Natural killer cell (primary cell): ENCODE measurements around the gene LGI4. TPM values are rescaled to one million over a fixed set of nuclear protein-coding genes. Genes with fewer than 3 reads are reported as not detected.
A peak's percentile ranks its signal among the peaks of the same experiment; 100 is the strongest.
"Not testable (repeated sequence)": the region's sequence is repeated elsewhere in the genome, so short reads cannot be mapped to it uniquely, and the experiment has no call there.

ENCODE experiments used
- ATAC-seq, 3 donors: fragments of 150-1000 bp in 2 of 3; fragments of 200-7000 bp in 1 of 3; cut with Tn5 transposase; 1 replicate in 1 of 3; 2 replicates in 2 of 3; pipeline ENCODE4 v1.10.0; 2021; ENCODE audit warnings: mild to moderate bottlenecking in 2 of 3, moderate library complexity in 2 of 3
- DNase-seq, 2 donors: peaks; one replicate each; pipeline versions ENCODE4 v3.0.0 to v3.0.0-alpha.2; 2013 to 2021; ENCODE audit warnings: mixed read lengths in 1 of 2
- H3K27ac ChIP-seq: one replicate; pipeline ENCODE4 v1.5.1; 2013; ENCODE audit warnings: mild to moderate bottlenecking, low read length
- H3K27me3 ChIP-seq: one replicate; pipeline ENCODE4 v1.6.1; 2013; ENCODE audit warnings: low read length; ENCODE audit not compliant: control insufficient read depth, insufficient read depth
- H3K36me3 ChIP-seq: one replicate; pipeline ENCODE4 v1.6.1; 2013; ENCODE audit warnings: low read length; ENCODE audit not compliant: control insufficient read depth, insufficient read depth
- H3K4me1 ChIP-seq: one replicate; pipeline ENCODE4 v1.6.1; 2013; ENCODE audit warnings: low read length; ENCODE audit not compliant: control insufficient read depth, insufficient read depth
- H3K4me3 ChIP-seq: one replicate; pipeline ENCODE4 v1.5.1; 2013; ENCODE audit warnings: low read length
- H3K9me3 ChIP-seq: one replicate; pipeline ENCODE4 v1.6.1; 2013; ENCODE audit warnings: low read length; ENCODE audit not compliant: control insufficient read depth, insufficient read depth
- H3K27ac Mint-ChIP-seq, 2 donors: one replicate each; pipeline ENCODE4 v1.8.0; 2022; ENCODE audit warnings: mild to moderate bottlenecking in 2 of 2, mixed read lengths in 2 of 2, moderate library complexity in 1 of 2
- H3K27me3 Mint-ChIP-seq, 2 donors: one replicate each; pipeline ENCODE4 v1.8.0; 2022; ENCODE audit warnings: low read depth in 2 of 2, mixed read lengths in 2 of 2
- H3K36me3 Mint-ChIP-seq: one replicate; pipeline ENCODE4 v1.8.0; 2022; ENCODE audit warnings: mixed read lengths
- H3K4me1 Mint-ChIP-seq, 2 donors: one replicate each; pipeline ENCODE4 v1.8.0; 2022; ENCODE audit warnings: mixed read lengths in 2 of 2
- H3K4me3 Mint-ChIP-seq: one replicate; pipeline ENCODE4 v1.8.0; 2022; ENCODE audit warnings: mild to moderate bottlenecking, moderate library complexity, mixed read lengths
- H3K9me3 Mint-ChIP-seq, 2 donors: one replicate each; pipeline ENCODE4 v1.8.0; 2022; ENCODE audit warnings: mixed read lengths in 2 of 2
- WGBS: methylation state at CpG from one replicate; pipeline ENCODE4 v1.1.7; 2013; ENCODE audit warnings: missing lambda C conversion rate; ENCODE audit not compliant: insufficient coverage; 5-methylcytosine and 5-hydroxymethylcytosine counted together
- intact Hi-C: fragments of 100-400 bp; cut with micrococcal nuclease; formaldehyde crosslinking; loops from one replicate; pipeline ENCODE4 v1.14.2; 2022
- total RNA-seq, 4 donors: library from RNA; stranded (reverse); fragments of 120-200 nt in 1 of 4; gene quantifications; one replicate each; pipeline versions ENCODE4 v1.2.3 to v1.2.4, GENCODE V29; 2013 to 2022
- TF ChIP-seq, protein P1 (sequence below): fragments of 200-600 bp; IDR thresholded peaks from one replicate; pipeline ENCODE4 v1.8.0; 2022; ENCODE audit warnings: antibody characterized with exemption

LGI4 gene
- total RNA-seq, 3 donors from 2014 or later (not counting 1 experiment from before 2014, with no cell fraction given): 0.49 to 0.72 TPM; not detected in 1

DNA sequence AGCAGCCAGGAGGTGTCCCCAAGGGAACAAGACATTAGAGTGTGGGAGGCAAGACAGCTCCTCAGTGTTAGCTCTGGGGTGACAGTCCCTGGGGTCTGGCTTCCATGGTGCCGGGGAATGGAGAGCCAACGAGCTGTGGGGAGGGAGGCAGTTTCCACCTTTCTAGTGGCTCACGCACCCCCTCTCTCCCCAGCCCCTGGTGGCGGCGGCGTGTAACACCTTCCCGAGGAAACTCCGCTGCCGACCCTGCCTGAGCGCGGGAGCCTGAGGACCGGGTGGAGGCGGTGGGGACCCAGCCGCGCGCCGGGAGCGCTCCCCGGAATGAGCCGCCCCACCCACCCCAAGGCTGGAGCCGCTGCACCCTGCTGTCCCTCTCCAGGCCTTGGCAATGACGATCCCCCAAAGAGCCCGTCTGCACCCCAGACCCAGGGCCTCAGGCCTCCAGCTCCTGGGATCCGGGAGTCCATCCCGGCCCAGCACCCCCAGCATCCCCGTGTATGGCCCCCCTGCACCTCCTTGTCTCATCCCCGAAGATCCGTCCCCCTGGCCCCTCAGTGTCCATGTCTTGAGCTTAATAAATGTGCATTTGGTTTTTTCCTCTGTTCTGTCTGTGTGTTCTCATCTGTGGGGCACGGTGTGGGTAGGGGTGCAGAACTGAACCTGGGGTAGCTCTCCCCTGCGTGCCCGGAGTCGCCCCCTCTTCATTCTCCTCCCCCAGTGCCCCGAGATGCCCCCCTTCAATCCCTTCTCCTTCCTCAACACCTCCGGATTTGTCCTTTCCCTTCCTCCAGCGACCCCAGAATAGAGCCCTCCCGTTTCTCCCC, 19.1 kb upstream of the LGI4 start:
- no peaks in the 10 kb centered on the region for H3K27me3 ChIP-seq
- H3K36me3 ChIP-seq: peaks cover 21% of the 10 kb centered on the region
- peaks cover 43 to 44% of the 10 kb centered on the region in 2 donors for H3K4me1 Mint-ChIP-seq
- intact Hi-C loops: no loop called here
- H3K9me3 Mint-ChIP-seq: no peaks in the 10 kb centered on the region
- ATAC-seq: peak; percentile 65 to 75 (median 71)
- H3K4me3 Mint-ChIP-seq: peak overlapping the region; percentile 100
- whole genome bisulfite sequencing: under 1% methylated on average over 35 of the region's 36 CpGs
- peak; percentile 63 to 85 for DNase-seq
- H3K4me1 ChIP-seq: peaks cover 35% of the 10 kb centered on the region
- peak overlapping the region; percentile 90 to 99 for H3K27ac Mint-ChIP-seq
- no peaks in the 10 kb centered on the region for H3K9me3 ChIP-seq
- no peaks in the 10 kb centered on the region for H3K27me3 Mint-ChIP-seq
- TF ChIP-seq, protein P1, sequence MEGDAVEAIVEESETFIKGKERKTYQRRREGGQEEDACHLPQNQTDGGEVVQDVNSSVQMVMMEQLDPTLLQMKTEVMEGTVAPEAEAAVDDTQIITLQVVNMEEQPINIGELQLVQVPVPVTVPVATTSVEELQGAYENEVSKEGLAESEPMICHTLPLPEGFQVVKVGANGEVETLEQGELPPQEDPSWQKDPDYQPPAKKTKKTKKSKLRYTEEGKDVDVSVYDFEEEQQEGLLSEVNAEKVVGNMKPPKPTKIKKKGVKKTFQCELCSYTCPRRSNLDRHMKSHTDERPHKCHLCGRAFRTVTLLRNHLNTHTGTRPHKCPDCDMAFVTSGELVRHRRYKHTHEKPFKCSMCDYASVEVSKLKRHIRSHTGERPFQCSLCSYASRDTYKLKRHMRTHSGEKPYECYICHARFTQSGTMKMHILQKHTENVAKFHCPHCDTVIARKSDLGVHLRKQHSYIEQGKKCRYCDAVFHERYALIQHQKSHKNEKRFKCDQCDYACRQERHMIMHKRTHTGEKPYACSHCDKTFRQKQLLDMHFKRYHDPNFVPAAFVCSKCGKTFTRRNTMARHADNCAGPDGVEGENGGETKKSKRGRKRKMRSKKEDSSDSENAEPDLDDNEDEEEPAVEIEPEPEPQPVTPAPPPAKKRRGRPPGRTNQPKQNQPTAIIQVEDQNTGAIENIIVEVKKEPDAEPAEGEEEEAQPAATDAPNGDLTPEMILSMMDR: peak; percentile 74
- peak overlapping the region; percentile 80 for H3K27ac ChIP-seq
- peaks cover 9% of the 10 kb centered on the region for H3K36me3 Mint-ChIP-seq
- peak overlapping the region; percentile 80 for H3K4me3 ChIP-seq

DNA sequence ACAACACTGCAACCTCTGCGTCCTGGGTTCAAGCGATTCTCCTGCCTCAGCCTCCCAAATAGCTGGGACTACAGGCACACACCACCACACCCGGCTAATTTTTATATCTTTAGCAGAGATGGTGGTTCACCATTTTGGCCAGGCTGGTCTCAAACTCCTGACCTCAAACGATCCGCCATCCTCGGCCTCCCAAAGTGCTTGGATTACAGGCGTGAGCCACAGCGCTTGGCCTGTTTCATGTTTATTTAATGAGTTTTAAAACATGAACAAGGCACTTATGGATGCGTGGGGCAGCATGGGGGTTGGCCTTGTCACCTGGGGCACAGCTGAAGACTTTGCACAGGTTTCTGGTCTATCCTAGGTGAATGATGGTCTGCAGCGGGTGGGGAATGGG, 18.3 kb upstream of the LGI4 start:
- 90% methylated on average over 10 of the region's 10 CpGs for WGBS
- H3K4me3 ChIP-seq, H3K36me3 Mint-ChIP-seq, H3K27me3 ChIP-seq, ATAC-seq, H3K9me3 ChIP-seq, H3K27me3 Mint-ChIP-seq, H3K27ac ChIP-seq, H3K9me3 Mint-ChIP-seq, DNase-seq, intact Hi-C loops: not testable (repeated sequence)
- peaks cover 35% of the 10 kb centered on the region for H3K4me1 ChIP-seq
- H3K27ac Mint-ChIP-seq: peak overlapping the region; percentile 90 to 99
- H3K4me3 Mint-ChIP-seq: peak overlapping the region; percentile 100
- peaks cover 16% of the 10 kb centered on the region for H3K36me3 ChIP-seq
- peaks cover 35 to 44% of the 10 kb centered on the region in 2 donors for H3K4me1 Mint-ChIP-seq

DNA sequence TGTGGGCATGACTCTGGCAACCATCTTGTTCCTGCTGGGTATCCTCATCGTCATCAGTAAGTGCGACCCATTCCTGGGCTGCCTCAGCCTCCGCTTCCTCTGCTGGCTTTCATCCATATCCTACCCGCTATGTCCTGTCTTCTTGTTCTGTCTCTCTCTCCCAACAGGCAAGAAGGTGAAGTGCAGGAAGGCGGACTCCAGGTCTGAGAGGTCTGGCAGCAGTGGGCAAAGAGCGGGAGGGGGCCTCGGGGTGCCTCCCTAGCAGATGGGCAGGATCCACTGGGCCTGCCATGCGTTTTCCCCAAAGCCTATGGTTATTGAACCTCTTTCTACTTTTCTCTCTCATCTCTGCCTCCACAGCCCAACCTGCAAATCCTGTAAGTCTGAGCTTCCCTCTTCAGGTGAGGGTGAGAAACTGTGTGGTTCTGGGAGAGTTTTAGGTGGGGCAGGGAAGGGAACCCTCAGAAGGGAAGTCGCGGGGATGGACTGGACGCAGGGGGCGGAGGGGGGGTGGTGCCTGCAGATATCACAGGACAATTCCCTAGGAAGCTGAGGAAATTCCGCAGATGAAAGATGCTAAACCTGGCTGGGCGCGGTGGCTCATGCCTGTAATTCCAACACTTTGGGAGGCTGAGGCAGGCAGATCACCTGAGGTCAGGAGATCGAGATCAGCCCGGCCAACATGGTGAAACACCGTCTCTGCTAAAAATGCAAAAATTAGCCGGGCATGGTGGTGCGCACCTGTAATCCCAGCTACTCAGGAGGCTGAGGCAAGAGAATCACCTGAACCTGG, 16.6 kb upstream of the LGI4 start:
- WGBS: 94% methylated on average over 20 of the region's 20 CpGs
- Mint-ChIP-seq H3K4me3 (peak overlapping the region; percentile 61), H3K4me1 (peaks cover 30 to 40% of the 10 kb centered on the region in 2 donors), H3K9me3 (no peaks in the 10 kb centered on the region), H3K36me3 (no peaks in the 10 kb centered on the region), H3K27me3 (no peaks in the 10 kb centered on the region), H3K27ac (no peak overlapping the region)
- no peaks in the 10 kb centered on the region for H3K27me3 ChIP-seq
- DNase-seq (no peak), ATAC-seq (no peak)
- peaks cover 28% of the 10 kb centered on the region for H3K4me1 ChIP-seq
- H3K36me3 ChIP-seq: no peaks in the 10 kb centered on the region
- H3K9me3 ChIP-seq: no peaks in the 10 kb centered on the region
- H3K4me3 ChIP-seq: no peak overlapping the region
- no peak overlapping the region for H3K27ac ChIP-seq
- intact Hi-C loops: no loop called here
- TF ChIP-seq, protein P1: no peak

DNA sequence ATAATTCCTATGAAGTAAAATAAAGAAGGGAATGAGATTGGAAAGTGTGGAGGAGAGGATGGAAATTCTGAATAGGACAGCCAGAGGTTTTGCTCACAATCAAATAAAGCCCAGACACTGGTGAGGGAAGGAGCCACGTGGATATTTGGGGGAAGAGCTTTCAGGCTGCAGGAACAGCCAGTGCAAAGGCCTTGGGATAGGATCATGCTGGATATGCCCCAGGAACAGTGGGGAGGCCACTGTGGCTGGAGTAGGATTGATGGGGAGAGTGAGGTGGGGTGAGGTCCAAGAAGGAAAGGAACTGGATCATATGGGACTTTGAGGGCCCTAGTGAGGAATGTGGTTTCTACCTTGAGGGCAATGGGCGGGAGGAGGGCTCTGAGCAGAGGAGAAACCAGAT, 15.6 kb upstream of the LGI4 start:
- WGBS: 80% methylated on average over 2 of the region's 2 CpGs
- peak overlapping the region; percentile 60 for H3K4me3 Mint-ChIP-seq
- Histone ChIP-seq H3K4me1 (peaks cover 17% of the 10 kb centered on the region), H3K36me3 (no peaks in the 10 kb centered on the region), H3K4me3 (no peak overlapping the region), H3K9me3 (no peaks in the 10 kb centered on the region), H3K27me3 (no peaks in the 10 kb centered on the region), H3K27ac (no peak overlapping the region)
- ATAC-seq (no peak), DNase-seq (no peak)
- H3K27ac Mint-ChIP-seq: no peak overlapping the region
- peaks cover 20 to 30% of the 10 kb centered on the region in 2 donors for H3K4me1 Mint-ChIP-seq
- no peaks in the 10 kb centered on the region for H3K36me3 Mint-ChIP-seq
- H3K9me3 Mint-ChIP-seq: no peaks in the 10 kb centered on the region
- TF ChIP-seq, protein P1: no peak
- intact Hi-C loops: no loop called here
- no peaks in the 10 kb centered on the region for H3K27me3 Mint-ChIP-seq
